ENCODE data around the gene LPP. TPM values are rescaled to one million over a fixed set of nuclear protein-coding genes. Genes with fewer than 3 reads are reported as not detected.
A peak's percentile ranks its signal among the peaks of the same experiment; 100 is the strongest.

Gene LPP
- total RNA-seq, 5 donors from 2014 or later (not counting 1 experiment from before 2014, with no cell fraction given): 23.8 to 82.6 (median 39.3) TPM

- CTCF ChIA-PET: no interaction called here
- no CpG with 5 or more reads among the region's 3 CpGs for WGBS (ENCODE audit: insufficient coverage)
- no peaks in the 10 kb centered on the region for H3K9me3 Mint-ChIP-seq
- ATAC-seq (replicated peaks in 1 of 4) (no peak), DNase-seq (no peak)
- no peak overlapping the region for H3K4me3 Mint-ChIP-seq
- H3K9me3 ChIP-seq: no peaks in the 10 kb centered on the region
- POLR2A ChIA-PET: no interaction called here
- peaks cover 0 to 4% of the 10 kb centered on the region in 2 experiments for H3K4me1 ChIP-seq (ENCODE audit: control insufficient read depth in 1 of 2, extremely low read depth in 1 of 2, insufficient read depth in 2 of 2, low read length in 2 of 2)
- H3K27ac ChIP-seq (ENCODE audit: low read length): no peak overlapping the region
- H3K27me3 Mint-ChIP-seq: no peaks in the 10 kb centered on the region
- no peak overlapping the region for H3K27ac Mint-ChIP-seq
- H3K36me3 Mint-ChIP-seq: peaks cover 43% of the 10 kb centered on the region
- no peaks in the 10 kb centered on the region for H3K27me3 ChIP-seq (replicated peaks in 1 of 2; ENCODE audit: control insufficient read depth in 2 of 2, extremely low read depth in 1 of 2, insufficient read depth in 2 of 2, low read length in 1 of 2)
- H3K4me3 ChIP-seq (ENCODE audit: control insufficient read depth in 1 of 2, extremely low read depth in 1 of 2, low read length in 1 of 2): no peak overlapping the region
- H3K4me1 Mint-ChIP-seq: peaks cover 9 to 18% (median 11%) of the 10 kb centered on the region in 3 donors
- H3K36me3 ChIP-seq (ENCODE audit: control insufficient read depth in 2 of 2, extremely low read depth in 1 of 2, insufficient read depth in 1 of 2, low read length in 1 of 2): no peaks in the 10 kb centered on the region
Observed at GRCh38 chr3:188415196-188415595, 261.2 kb downstream of the LPP start.

- Mint-ChIP-seq H3K4me3 (no peak overlapping the region), H3K9me3 (no peaks in the 10 kb centered on the region), H3K27ac (no peak overlapping the region), H3K27me3 (no peaks in the 10 kb centered on the region), H3K36me3 (peaks cover 34% of the 10 kb centered on the region), H3K4me1 (peaks cover 9 to 15% (median 11%) of the 10 kb centered on the region in 3 donors)
- H3K4me1 ChIP-seq (ENCODE audit: control insufficient read depth in 1 of 2, extremely low read depth in 1 of 2, insufficient read depth in 2 of 2, low read length in 2 of 2): peaks cover 0 to 4% of the 10 kb centered on the region in 2 experiments
- H3K36me3 ChIP-seq (ENCODE audit: control insufficient read depth in 2 of 2, extremely low read depth in 1 of 2, insufficient read depth in 1 of 2, low read length in 1 of 2): no peaks in the 10 kb centered on the region
- ChIA-PET POLR2A (no interaction called here), CTCF (no interaction called here)
- H3K27ac ChIP-seq (ENCODE audit: low read length): no peak overlapping the region
- ATAC-seq (replicated peaks in 1 of 4) (no peak), DNase-seq (no peak)
- no CpG with 5 or more reads among the region's 1 CpG for WGBS (ENCODE audit: insufficient coverage)
- H3K27me3 ChIP-seq (replicated peaks in 1 of 2; ENCODE audit: control insufficient read depth in 2 of 2, extremely low read depth in 1 of 2, insufficient read depth in 2 of 2, low read length in 1 of 2): no peaks in the 10 kb centered on the region
- H3K9me3 ChIP-seq: no peaks in the 10 kb centered on the region
- H3K4me3 ChIP-seq (ENCODE audit: control insufficient read depth in 1 of 2, extremely low read depth in 1 of 2, low read length in 1 of 2): no peak overlapping the region
Observed at GRCh38 chr3:188416041-188416440, 262.1 kb downstream of the LPP start.

DNA sequence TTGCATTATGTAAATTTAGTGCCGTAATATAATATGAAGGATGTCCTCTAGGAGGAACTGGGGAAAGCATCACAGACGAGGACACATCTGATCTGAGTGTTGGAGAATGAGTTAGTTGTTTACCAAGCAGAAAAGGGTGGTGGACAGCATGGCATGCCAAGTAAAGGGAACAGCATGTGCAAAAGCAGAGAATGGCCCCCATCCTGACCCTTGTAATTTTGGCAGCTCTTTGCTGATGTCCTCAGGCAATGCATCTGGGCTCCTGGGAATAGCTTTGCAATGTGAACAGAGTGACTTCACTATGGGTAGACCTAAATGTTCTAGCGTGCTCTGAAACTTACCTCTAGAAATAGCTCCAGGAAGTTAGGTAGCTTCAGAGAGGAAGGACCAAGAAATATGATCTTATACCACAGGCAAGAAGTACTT, 263.3 kb downstream of the LPP start:
- no peaks in the 10 kb centered on the region for H3K9me3 Mint-ChIP-seq
- H3K27me3 Mint-ChIP-seq: no peaks in the 10 kb centered on the region
- POLR2A ChIA-PET: interaction anchor here in 1 of 2 donors (0.6 kb wide), 1 partner anchor 142 kb away, joined by 3 read pairs; no protein-coding TSS in a partner anchor
- peaks cover 0 to 4% of the 10 kb centered on the region in 2 experiments for H3K4me1 ChIP-seq (ENCODE audit: control insufficient read depth in 1 of 2, extremely low read depth in 1 of 2, insufficient read depth in 2 of 2, low read length in 2 of 2)
- no peak overlapping the region for H3K4me3 Mint-ChIP-seq
- ATAC-seq (replicated peaks in 1 of 4) (no peak), DNase-seq (no peak)
- CTCF ChIA-PET: no interaction called here
- H3K27ac Mint-ChIP-seq: no peak overlapping the region
- no peak overlapping the region for H3K4me3 ChIP-seq (ENCODE audit: control insufficient read depth in 1 of 2, extremely low read depth in 1 of 2, low read length in 1 of 2)
- no peaks in the 10 kb centered on the region for H3K27me3 ChIP-seq (replicated peaks in 1 of 2; ENCODE audit: control insufficient read depth in 2 of 2, extremely low read depth in 1 of 2, insufficient read depth in 2 of 2, low read length in 1 of 2)
- 89% methylated on average over 2 of the region's 3 CpGs for WGBS (ENCODE audit: insufficient coverage)
- peaks cover 9 to 20% (median 11%) of the 10 kb centered on the region in 3 donors for H3K4me1 Mint-ChIP-seq
- no peaks in the 10 kb centered on the region for H3K36me3 ChIP-seq (ENCODE audit: control insufficient read depth in 2 of 2, extremely low read depth in 1 of 2, insufficient read depth in 1 of 2, low read length in 1 of 2)
- H3K9me3 ChIP-seq: no peaks in the 10 kb centered on the region
- H3K27ac ChIP-seq (ENCODE audit: low read length): no peak overlapping the region
- H3K36me3 Mint-ChIP-seq: peaks cover 25% of the 10 kb centered on the region

DNA sequence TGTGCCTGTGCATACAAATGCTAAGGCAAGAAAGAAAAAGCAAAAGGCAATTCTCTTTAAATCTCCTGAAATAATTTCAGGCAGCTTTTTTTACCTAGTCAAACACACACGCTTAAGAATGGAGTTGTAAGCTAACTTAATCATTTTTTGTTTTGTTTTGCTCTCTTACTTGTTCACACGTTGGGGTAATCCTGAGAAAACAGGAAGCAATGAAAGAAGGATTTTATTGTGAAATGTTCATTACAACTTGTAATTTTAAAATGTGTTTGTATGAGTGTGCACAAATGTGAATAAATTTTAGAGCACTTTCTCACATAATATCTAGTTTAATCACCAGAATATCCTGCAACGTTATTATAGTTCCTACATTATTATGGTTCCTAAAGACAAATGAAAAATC, 263.8 kb downstream of the LPP start:
- H3K4me1 ChIP-seq (ENCODE audit: control insufficient read depth in 1 of 2, extremely low read depth in 1 of 2, insufficient read depth in 2 of 2, low read length in 2 of 2): peaks cover 0 to 4% of the 10 kb centered on the region in 2 experiments

GRCh38 chr3:188421151-188421821, 267.3 kb downstream of the LPP start:
- peaks cover 9 to 45% (median 17%) of the 10 kb centered on the region in 3 donors for H3K4me1 Mint-ChIP-seq
- Histone ChIP-seq H3K27me3 (replicated peaks in 1 of 2; ENCODE audit: control insufficient read depth in 2 of 2, extremely low read depth in 1 of 2, insufficient read depth in 2 of 2, low read length in 1 of 2) (no peaks in the 10 kb centered on the region), H3K36me3 (ENCODE audit: control insufficient read depth in 2 of 2, extremely low read depth in 1 of 2, insufficient read depth in 1 of 2, low read length in 1 of 2) (no peaks in the 10 kb centered on the region), H3K9me3 (no peaks in the 10 kb centered on the region), H3K27ac (ENCODE audit: low read length) (no peak overlapping the region), H3K4me1 (ENCODE audit: control insufficient read depth in 1 of 2, extremely low read depth in 1 of 2, insufficient read depth in 2 of 2, low read length in 2 of 2) (peaks cover 0 to 4% of the 10 kb centered on the region in 2 experiments), H3K4me3 (ENCODE audit: control insufficient read depth in 1 of 2, extremely low read depth in 1 of 2, low read length in 1 of 2) (no peak overlapping the region)
- H3K36me3 Mint-ChIP-seq: peaks cover 48% of the 10 kb centered on the region
- no peaks in the 10 kb centered on the region for H3K27me3 Mint-ChIP-seq
- peak overlapping the region in 1 of 2 donors; percentile 24 for H3K27ac Mint-ChIP-seq
- no peak for ATAC-seq (replicated peaks in 1 of 4)
- CTCF ChIA-PET: interaction anchor here in 1 of 2 donors (0.6 to 0.7 kb wide), 4 partner anchors 160 to 1536 kb away, joined by 3 to 4 read pairs (median 4); no protein-coding TSS in a partner anchor
- WGBS (ENCODE audit: insufficient coverage): no CpG with 5 or more reads among the region's 2 CpGs
- peaks cover 2 to 27% (median 11%) of the 10 kb centered on the region in 3 donors for H3K9me3 Mint-ChIP-seq
- DNase-seq: no peak
- POLR2A ChIA-PET: no interaction called here
- no peak overlapping the region for H3K4me3 Mint-ChIP-seq

More for the DNA sequence above, 263.8 kb downstream of the LPP start:
- no peak overlapping the region for H3K4me3 ChIP-seq (ENCODE audit: control insufficient read depth in 1 of 2, extremely low read depth in 1 of 2, low read length in 1 of 2)
- no peaks in the 10 kb centered on the region for H3K27me3 ChIP-seq (replicated peaks in 1 of 2; ENCODE audit: control insufficient read depth in 2 of 2, extremely low read depth in 1 of 2, insufficient read depth in 2 of 2, low read length in 1 of 2)
- Mint-ChIP-seq H3K9me3 (no peaks in the 10 kb centered on the region), H3K27me3 (no peaks in the 10 kb centered on the region), H3K36me3 (peaks cover 26% of the 10 kb centered on the region), H3K4me1 (peaks cover 9 to 22% (median 11%) of the 10 kb centered on the region in 3 donors), H3K4me3 (no peak overlapping the region), H3K27ac (no peak overlapping the region)
- POLR2A ChIA-PET: interaction anchor here in 1 of 2 donors (0.6 kb wide), 1 partner anchor 143 kb away, joined by 3 read pairs; no protein-coding TSS in a partner anchor
- no peaks in the 10 kb centered on the region for H3K9me3 ChIP-seq
- no peak for ATAC-seq (replicated peaks in 1 of 4)
- CTCF ChIA-PET: interaction anchor here (0.5 to 0.6 kb wide), 3 partner anchors 9 to 665 kb away, joined by 3 read pairs; no protein-coding TSS in a partner anchor
- H3K27ac ChIP-seq (ENCODE audit: low read length): no peak overlapping the region
- no peaks in the 10 kb centered on the region for H3K36me3 ChIP-seq (ENCODE audit: control insufficient read depth in 2 of 2, extremely low read depth in 1 of 2, insufficient read depth in 1 of 2, low read length in 1 of 2)
- no peak for DNase-seq
- no CpG with 5 or more reads among the region's 3 CpGs for WGBS (ENCODE audit: insufficient coverage)

- no peak overlapping the region for H3K4me3 Mint-ChIP-seq
- peak overlapping the region in 1 of 2 donors; percentile 44 for H3K27ac Mint-ChIP-seq
- peaks cover 2 to 34% (median 16%) of the 10 kb centered on the region in 3 donors for H3K9me3 Mint-ChIP-seq
- no peaks in the 10 kb centered on the region for H3K9me3 ChIP-seq
- no peaks in the 10 kb centered on the region for H3K27me3 Mint-ChIP-seq
- H3K4me1 Mint-ChIP-seq: peaks cover 9 to 42% (median 17%) of the 10 kb centered on the region in 3 donors
- DNase-seq (peak in 1 of 35 experiments; percentile 23), ATAC-seq (replicated peaks in 1 of 4) (no peak)
- POLR2A ChIA-PET: no interaction called here
- 100% methylated on average over 1 of the region's 6 CpGs for WGBS (ENCODE audit: insufficient coverage)
- no peak overlapping the region for H3K27ac ChIP-seq (ENCODE audit: low read length)
- H3K4me1 ChIP-seq (ENCODE audit: control insufficient read depth in 1 of 2, extremely low read depth in 1 of 2, insufficient read depth in 2 of 2, low read length in 2 of 2): peaks cover 0 to 3% of the 10 kb centered on the region in 2 experiments
- H3K36me3 Mint-ChIP-seq: peaks cover 50% of the 10 kb centered on the region
- H3K4me3 ChIP-seq (ENCODE audit: control insufficient read depth in 1 of 2, extremely low read depth in 1 of 2, low read length in 1 of 2): no peak overlapping the region
- CTCF ChIA-PET: interaction anchor here in 1 of 2 donors (0.6 kb wide), 2 partner anchors 674 to 1535 kb away, joined by 4 read pairs; no protein-coding TSS in a partner anchor
- no peaks in the 10 kb centered on the region for H3K36me3 ChIP-seq (ENCODE audit: control insufficient read depth in 2 of 2, extremely low read depth in 1 of 2, insufficient read depth in 1 of 2, low read length in 1 of 2)
- no peaks in the 10 kb centered on the region for H3K27me3 ChIP-seq (replicated peaks in 1 of 2; ENCODE audit: control insufficient read depth in 2 of 2, extremely low read depth in 1 of 2, insufficient read depth in 2 of 2, low read length in 1 of 2)
Observed at GRCh38 chr3:188421836-188422540, 268.0 kb downstream of the LPP start.

Data from T-cell (primary cell).